Fibroblast of villous mesenchyme (primary cell): ENCODE data around the gene SH3GL1. TPM values are rescaled to one million over a fixed set of nuclear protein-coding genes. Genes with fewer than 3 reads are reported as not detected.
A peak's percentile ranks its signal among the peaks of the same experiment; 100 is the strongest.

Experiments used
- DNase-seq: peaks from one replicate; pipeline ENCODE4 v3.0.0-alpha.2; 2010; ENCODE audit warnings: low read depth
- H3K4me3 ChIP-seq: 2 replicates; pipeline ENCODE4 v1.5.1; 2011; ENCODE audit warnings: low read depth, mild to moderate bottlenecking, low read length
- CTCF ChIP-seq: IDR thresholded peaks from 2 replicates; pipeline ENCODE4 v1.5.1; 2012; ENCODE audit warnings: low read depth, mild to moderate bottlenecking, low read length; ENCODE audit not compliant: insufficient read depth
- total RNA-seq: library from RNA; depleted of rRNA; stranded (reverse); fragments of >200 nt; gene quantifications from 2 replicates; pipeline ENCODE4 v1.2.3, GENCODE V29; 2012

SH3GL1 gene
- total RNA-seq, 1 donor = 65.2 TPM

GRCh38 chr19:4396949-4397783 is 3.2 kb downstream of the SH3GL1 start:
- no peak for DNase-seq
- H3K4me3 ChIP-seq = no peak overlapping the region

GRCh38 chr19:4393947-4394590 is 6.3 kb downstream of the SH3GL1 start:
- H3K4me3 ChIP-seq = peak overlapping the region; percentile 13
- peak; percentile 62 for DNase-seq

More at GRCh38 chr19:4396949-4397783, 3.2 kb downstream of the SH3GL1 start:
- TF ChIP-seq CTCF = no peak

GRCh38 chr19:4391701-4392483 is 8.5 kb downstream of the SH3GL1 start:
- peak; percentile 84 for DNase-seq
- no peak for TF ChIP-seq CTCF
- peak overlapping the region; percentile 21 for H3K4me3 ChIP-seq

More at GRCh38 chr19:4393947-4394590, 6.3 kb downstream of the SH3GL1 start:
- no peak for TF ChIP-seq CTCF

GRCh38 chr19:4391306-4391693 is 9.0 kb downstream of the SH3GL1 start:
- peak; percentile 69 for DNase-seq
- H3K4me3 ChIP-seq = peak overlapping the region; percentile 21
- no peak for TF ChIP-seq CTCF

- no peak for TF ChIP-seq CTCF
- DNase-seq = no peak
- H3K4me3 ChIP-seq = peak overlapping the region; percentile 1
These were observed 9.6 kb downstream of the SH3GL1 start for GRCh38 chr19:4390567-4391305.

GRCh38 chr19:4390017-4390566 is 10.3 kb downstream of the SH3GL1 start:
- TF ChIP-seq CTCF = no peak
- peak overlapping the region; percentile 1 for H3K4me3 ChIP-seq

More at GRCh38 chr19:4390017-4390566, 10.3 kb downstream of the SH3GL1 start:
- DNase-seq = peak; percentile 66
